ENCODE results near the gene ADAD2.

Gene ADAD2

GRCh38 chr16:84226026-84226425 lies 35.1 kb downstream of the ADAD2 start:
- DNase-seq: no peak

DNA sequence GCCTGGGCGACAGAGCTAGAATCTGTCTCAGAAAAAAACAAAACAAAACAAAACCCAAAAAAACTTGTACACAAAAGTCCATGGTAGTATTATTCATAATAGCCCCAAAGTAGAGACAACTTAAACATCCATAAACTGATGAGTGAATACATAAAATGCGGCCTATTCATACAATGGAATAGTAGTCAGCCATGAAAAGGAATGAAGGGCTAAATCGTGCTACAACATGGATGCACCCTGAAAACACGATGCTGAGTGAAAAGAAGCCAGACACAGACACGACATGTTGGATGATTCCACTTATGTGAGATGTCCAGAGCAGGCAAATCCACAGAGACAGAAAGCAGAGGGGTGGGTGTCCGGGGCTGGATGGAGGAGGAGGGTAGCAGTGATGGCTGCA lies 36.6 kb downstream of the ADAD2 start:
- no peak for DNase-seq

DNA sequence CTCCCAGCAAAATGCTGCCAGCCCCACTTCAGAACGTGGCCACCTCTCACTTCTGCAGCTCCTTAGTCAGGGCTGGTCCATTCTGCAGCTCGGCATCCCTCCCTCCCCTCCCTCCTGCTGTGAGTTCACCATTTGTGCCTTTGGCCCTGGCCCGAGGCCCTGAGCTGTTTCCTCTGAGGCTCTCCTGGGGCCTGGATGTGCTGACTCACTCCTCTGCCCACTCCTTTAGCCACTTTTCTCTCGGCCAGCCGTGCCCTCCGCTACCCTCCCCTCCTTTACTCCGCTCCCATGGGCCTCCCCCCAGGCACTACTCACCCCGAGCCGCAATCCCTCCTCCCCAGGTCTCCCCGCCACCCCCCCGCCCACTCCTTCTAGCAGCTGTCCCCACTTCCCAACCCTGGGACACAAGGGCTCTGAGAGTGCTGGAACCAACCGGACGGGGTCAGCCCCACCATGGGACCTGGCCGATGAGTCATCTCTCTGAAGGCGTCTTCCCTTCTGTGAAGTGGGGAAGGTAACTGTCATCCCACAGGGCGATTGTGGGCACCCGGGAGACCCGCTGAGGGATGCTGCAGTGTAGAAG lies 37.4 kb downstream of the ADAD2 start:
- no peak for DNase-seq

DNA sequence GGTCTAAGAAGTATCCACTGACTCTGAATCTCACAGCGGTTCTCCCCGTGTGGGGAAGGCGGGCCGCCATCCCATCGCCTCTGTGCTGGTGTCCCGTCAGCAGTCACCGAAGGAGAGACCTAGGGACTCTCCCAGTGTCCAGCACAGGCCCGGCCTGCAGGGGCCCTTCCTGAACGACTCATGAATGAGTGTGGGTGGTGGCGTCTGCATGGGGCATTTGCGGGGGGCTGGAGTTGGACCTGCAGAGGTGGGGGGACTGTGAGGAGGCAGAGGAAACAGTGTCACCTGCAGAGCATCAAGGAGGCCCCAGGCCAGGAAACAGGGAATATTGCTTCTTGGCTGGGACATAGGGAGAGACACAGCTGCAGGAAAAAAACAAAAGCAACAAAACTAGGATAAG lies 38.5 kb downstream of the ADAD2 start:
- DNase-seq: no peak

- no peak for DNase-seq
Measured at GRCh38 chr16:84232060-84232459, 41.1 kb downstream of the ADAD2 start.

GRCh38 chr16:84232969-84233368 lies 42.0 kb downstream of the ADAD2 start:
- no peak for DNase-seq

GRCh38 chr16:84233748-84234147 lies 42.8 kb downstream of the ADAD2 start:
- no peak for DNase-seq

DNA sequence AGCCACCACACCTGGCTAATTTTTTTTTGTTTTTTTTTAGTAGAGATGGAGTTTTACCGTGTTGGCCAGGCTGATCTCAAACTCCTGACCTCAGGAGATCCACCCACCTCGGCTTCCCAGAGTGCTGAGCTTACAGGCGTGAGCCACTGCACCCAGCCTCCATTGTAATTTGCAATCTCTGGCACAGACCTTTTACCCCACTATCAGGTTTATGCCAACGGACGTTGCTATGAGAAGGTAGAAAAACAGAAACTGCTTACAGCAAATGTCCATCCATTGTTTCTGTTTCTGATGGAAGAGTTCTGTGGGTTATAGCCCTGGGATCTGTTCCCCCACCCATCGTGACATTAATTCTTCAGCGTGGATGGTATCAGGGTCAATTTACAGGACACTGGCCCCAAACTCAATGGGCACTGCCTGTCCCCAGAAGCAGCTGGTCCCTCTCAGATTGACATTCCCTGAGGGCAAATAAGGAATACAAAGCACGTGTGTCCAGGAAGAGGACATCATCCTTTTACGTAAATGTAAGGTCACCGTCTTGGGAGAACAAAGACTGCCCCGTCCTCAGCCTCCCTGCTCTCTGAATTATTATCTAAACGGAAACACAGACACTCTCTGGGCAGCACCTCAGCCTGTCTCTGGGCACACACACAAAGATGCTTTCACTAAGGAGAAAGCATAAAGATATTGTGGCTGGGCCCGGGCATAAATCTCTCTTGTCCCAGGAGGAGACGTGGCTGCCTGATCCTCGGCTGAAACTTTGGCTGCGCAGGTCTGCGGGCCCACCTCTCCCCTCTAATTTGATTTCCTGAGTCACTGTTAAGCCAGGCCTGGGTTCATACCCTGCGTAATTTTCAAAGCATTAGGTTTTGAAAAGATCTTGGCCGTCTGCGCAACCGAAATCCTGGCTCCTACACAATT lies 43.6 kb downstream of the ADAD2 start:
- DNase-seq: no peak

GRCh38 chr16:84236671-84237070 lies 45.7 kb downstream of the ADAD2 start:
- no peak for DNase-seq

GRCh38 chr16:84237994-84238750 lies 47.2 kb downstream of the ADAD2 start:
- DNase-seq: no peak

- DNase-seq: no peak
Measured at GRCh38 chr16:84239141-84239769, 48.3 kb downstream of the ADAD2 start.

GRCh38 chr16:84239909-84240308 lies 49.0 kb downstream of the ADAD2 start, which contains the start of gene KCNG4:
Gene KCNG4 (minus strand): TSS chr16:84240012. CDS start chr16:84237485, 2,527 bp downstream.
- DNase-seq: no peak

DNA sequence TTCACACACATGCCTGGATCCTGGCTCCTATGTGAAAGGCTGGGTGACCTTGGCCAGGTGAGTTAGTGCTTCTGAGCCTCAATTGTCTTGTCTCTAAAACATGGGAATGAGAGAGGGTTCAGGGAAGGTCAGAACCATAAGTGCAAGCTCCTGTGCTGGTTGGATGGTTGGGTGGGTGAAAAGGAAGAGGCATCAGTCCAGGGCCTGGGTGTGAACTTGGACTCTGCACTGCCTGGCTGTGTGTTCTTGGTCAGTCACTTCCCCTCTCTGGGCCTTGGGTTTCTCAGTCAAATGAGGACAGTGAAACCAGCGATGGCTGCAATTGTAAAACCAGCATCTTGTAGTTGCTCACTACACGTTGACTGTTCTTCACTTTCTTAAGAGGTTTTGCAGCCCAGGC lies 49.5 kb downstream of the ADAD2 start:
- no peak for DNase-seq

DNA sequence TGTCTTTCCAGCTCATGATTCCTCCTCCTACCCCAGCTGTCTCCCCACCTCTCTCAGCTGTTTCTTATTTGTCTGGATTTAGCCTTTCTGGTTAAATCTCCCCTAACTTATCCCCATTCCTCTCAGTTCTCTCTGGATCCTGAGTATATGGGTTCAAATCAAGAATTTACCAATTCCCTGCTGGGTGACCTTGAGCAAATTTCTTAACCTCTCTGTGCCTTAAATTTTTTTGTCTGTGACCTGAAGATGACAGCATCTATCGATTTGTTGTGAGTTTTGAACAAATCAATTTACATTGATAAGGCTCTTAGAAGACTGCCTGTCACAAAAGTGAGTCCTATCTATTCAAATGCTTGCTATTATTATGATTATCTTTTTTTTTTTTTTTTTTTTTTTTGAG lies 50.8 kb downstream of the ADAD2 start:
- DNase-seq: no peak

- no peak for DNase-seq
Measured at GRCh38 chr16:84242839-84243238, 51.9 kb downstream of the ADAD2 start.

- no peak for DNase-seq
Measured at GRCh38 chr16:84243732-84244131, 52.8 kb downstream of the ADAD2 start.

DNA sequence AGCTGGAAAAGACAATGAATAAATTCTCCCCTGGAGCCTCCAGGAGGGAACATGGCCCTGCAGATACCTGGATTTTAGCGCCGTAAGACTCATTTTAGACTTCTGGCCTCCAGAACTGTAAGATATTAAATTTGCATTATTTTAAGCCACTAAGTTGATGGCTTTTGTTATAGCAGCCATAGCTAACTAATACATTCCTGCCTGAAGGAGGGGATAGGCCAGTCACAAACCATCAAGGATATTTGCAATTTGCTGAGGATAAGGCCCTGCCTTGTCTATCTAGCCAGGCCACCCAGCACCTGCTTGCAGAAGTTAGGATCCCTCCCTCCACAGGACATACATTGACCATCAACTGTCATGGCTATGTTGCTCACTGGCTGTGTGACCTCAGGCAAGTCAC lies 53.8 kb downstream of the ADAD2 start:
- no peak for DNase-seq

DNA sequence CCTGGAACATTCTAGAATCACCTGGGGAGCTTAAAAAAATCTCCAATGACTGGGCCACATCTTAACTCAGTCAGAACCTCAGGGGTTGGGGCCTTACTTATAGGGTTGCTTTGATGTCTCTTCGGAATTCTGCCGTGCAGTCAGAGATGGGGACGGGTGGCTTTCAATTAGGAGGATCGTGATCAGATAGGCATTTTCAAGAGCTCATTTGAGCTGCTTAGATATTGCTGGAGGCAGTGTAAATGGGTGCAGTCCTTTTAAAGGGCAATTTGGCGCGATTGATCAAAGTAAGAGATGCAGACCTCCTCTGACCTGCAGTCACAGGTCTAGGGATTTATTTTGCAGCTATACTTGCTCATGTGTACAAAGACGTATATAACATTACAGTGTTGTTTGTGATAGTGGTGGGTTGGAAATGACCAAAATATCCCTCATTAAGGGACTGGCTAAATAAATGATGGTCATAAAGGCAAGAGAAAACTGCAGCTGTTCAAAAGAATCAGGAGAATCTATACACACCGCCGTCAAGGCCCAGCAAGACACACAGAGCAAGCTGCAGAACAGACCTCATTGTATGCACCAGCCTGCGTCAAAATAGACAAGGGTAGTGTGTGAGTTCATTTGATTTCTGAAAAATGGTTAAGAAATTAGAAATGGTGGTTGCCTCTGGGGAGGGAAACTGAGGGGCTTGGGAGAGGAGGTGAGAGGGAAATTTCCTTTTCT lies 55.2 kb downstream of the ADAD2 start:
- no peak for DNase-seq

GRCh38 chr16:84246679-84247077 lies 55.7 kb downstream of the ADAD2 start:
- no peak for DNase-seq
